H9 (cell line): ENCODE measurements around the gene EFTUD2. TPM values are rescaled to one million over a fixed set of nuclear protein-coding genes. Genes with fewer than 3 reads are reported as not detected.

Experiments
- DNase-seq: peaks from one replicate; pipeline ENCODE4 v3.0.0-alpha.2; 2017
- H2AFZ ChIP-seq: one replicate; pipeline ENCODE4 v1.6.1; 2013; ENCODE audit warnings: mild to moderate bottlenecking, low read length, control low read depth, moderate library complexity
- H2AK5ac ChIP-seq: 2 replicates; pipeline ENCODE4 v1.6.1; 2013; ENCODE audit warnings: low read length, control low read depth, mixed read lengths; ENCODE audit not compliant: insufficient read length
- H2BK120ac ChIP-seq: one replicate; pipeline ENCODE4 v1.6.1; 2013; ENCODE audit warnings: low read depth, mild to moderate bottlenecking, low read length, control low read depth, inconsistent platforms; ENCODE audit not compliant: poor library complexity, severe bottlenecking
- H2BK12ac ChIP-seq: 2 replicates; pipeline ENCODE4 v1.6.1; 2013; ENCODE audit warnings: low read length, control low read depth, mixed read lengths, low read depth; ENCODE audit not compliant: insufficient read length
- H2BK15ac ChIP-seq: 2 replicates; pipeline ENCODE4 v1.6.1; 2013; ENCODE audit warnings: low read depth, low read length, control low read depth
- H2BK20ac ChIP-seq: one replicate; pipeline ENCODE4 v1.6.1; 2013; ENCODE audit warnings: low read depth, mild to moderate bottlenecking, low read length, control low read depth, inconsistent platforms; ENCODE audit not compliant: poor library complexity, severe bottlenecking
- H2BK5ac ChIP-seq: 2 replicates; pipeline ENCODE4 v1.6.1; 2013; ENCODE audit warnings: low read length, control low read depth, mixed read lengths; ENCODE audit not compliant: insufficient read length
- H3K14ac ChIP-seq: 2 replicates; pipeline ENCODE4 v1.6.1; 2013; ENCODE audit warnings: low read length, control low read depth; ENCODE audit not compliant: insufficient read depth
- H3K18ac ChIP-seq: 2 replicates; pipeline ENCODE4 v1.6.1; 2013; ENCODE audit warnings: low read depth, mild to moderate bottlenecking, mixed read lengths, low read length, control low read depth; ENCODE audit not compliant: insufficient read length
- H3K23ac ChIP-seq: 2 replicates; pipeline ENCODE4 v1.6.1; 2013; ENCODE audit warnings: low read length, control low read depth, mixed read lengths, low read depth; ENCODE audit not compliant: insufficient read length
- H3K23me2 ChIP-seq: 2 replicates; pipeline ENCODE4 v1.6.1; 2013; ENCODE audit warnings: low read depth, mild to moderate bottlenecking, mixed read lengths, low read length, control low read depth; ENCODE audit not compliant: insufficient read length, poor library complexity, severe bottlenecking
- H3K27ac ChIP-seq: 2 replicates; pipeline ENCODE4 v1.5.1; 2013; ENCODE audit warnings: low read length, control low read depth, mixed read lengths, low read depth; ENCODE audit not compliant: insufficient read length
- H3K27me3 ChIP-seq: 2 replicates; pipeline ENCODE4 v1.6.1; 2013; ENCODE audit warnings: low read length, control low read depth, inconsistent platforms; ENCODE audit not compliant: insufficient read depth
- H3K4ac ChIP-seq: 2 replicates; pipeline ENCODE4 v1.6.1; 2013; ENCODE audit warnings: low read depth, mild to moderate bottlenecking, control low read depth, inconsistent platforms, low read length, moderate library complexity
- H3K4me1 ChIP-seq: 2 replicates; pipeline ENCODE4 v1.6.1; 2013; ENCODE audit warnings: low read length, control low read depth, inconsistent platforms; ENCODE audit not compliant: insufficient read depth
- H3K4me2 ChIP-seq: 2 replicates; pipeline ENCODE4 v1.6.1; 2013; ENCODE audit warnings: low read length, control low read depth, mixed read lengths; ENCODE audit not compliant: insufficient read length, insufficient read depth
- H3K56ac ChIP-seq: 2 replicates; pipeline ENCODE4 v1.6.1; 2013; ENCODE audit warnings: low read depth, mild to moderate bottlenecking, mixed read lengths, low read length, control low read depth; ENCODE audit not compliant: insufficient read length
- H3K79me1 ChIP-seq: 2 replicates; pipeline ENCODE4 v1.6.1; 2013; ENCODE audit warnings: low read depth, mild to moderate bottlenecking, moderate library complexity, low read length, control low read depth, inconsistent platforms; ENCODE audit not compliant: insufficient read depth, poor library complexity, severe bottlenecking
- H3K79me2 ChIP-seq: 2 replicates; pipeline ENCODE4 v1.6.1; 2013; ENCODE audit warnings: low read length, control low read depth, inconsistent platforms; ENCODE audit not compliant: insufficient read depth
- H3K9ac ChIP-seq: 2 replicates; pipeline ENCODE4 v1.6.1; 2013; ENCODE audit warnings: low read length, control low read depth, mixed read lengths; ENCODE audit not compliant: insufficient read length; ENCODE audit errors: extremely low read depth
- H3K9me3 ChIP-seq: one replicate; pipeline ENCODE4 v1.6.1; 2013; ENCODE audit warnings: low read depth, low read length, inconsistent platforms; ENCODE audit not compliant: control insufficient read depth
- H3T11ph ChIP-seq: one replicate; pipeline ENCODE4 v1.6.1; 2013; ENCODE audit warnings: mild to moderate bottlenecking, low read length, control low read depth, inconsistent platforms
- H4K20me1 ChIP-seq: one replicate; pipeline ENCODE4 v1.6.1; 2013; ENCODE audit not compliant: control insufficient read depth, insufficient read length, insufficient read depth
- H4K5ac ChIP-seq: 2 replicates; pipeline ENCODE4 v1.6.1; 2013; ENCODE audit warnings: low read depth, mild to moderate bottlenecking, mixed read lengths, low read length, control low read depth; ENCODE audit not compliant: insufficient read length
- H4K8ac ChIP-seq: replicated peaks from 2 replicates; pipeline ENCODE4 v1.6.1; 2013; ENCODE audit warnings: low read length, control low read depth, mixed read lengths, low read depth; ENCODE audit not compliant: insufficient read length
- H4K91ac ChIP-seq: 2 replicates; pipeline ENCODE4 v1.6.1; 2013; ENCODE audit warnings: low read depth, mild to moderate bottlenecking, moderate library complexity, mixed read lengths, low read length, control low read depth; ENCODE audit not compliant: insufficient read length
- H3K27ac Mint-ChIP-seq, 3 experiments: 2 replicates in 2 of 3; 3 replicates in 1 of 3; pipeline ENCODE4 v1.8.0; 2020 to 2021; ENCODE audit warnings: mixed read lengths in 3 of 3, mild to moderate bottlenecking in 1 of 3, moderate library complexity in 1 of 3
- H3K27me3 Mint-ChIP-seq: 2 replicates; pipeline ENCODE4 v1.8.0; 2021; ENCODE audit warnings: low read depth, mild to moderate bottlenecking, moderate library complexity, mixed read lengths
- H3K36me3 Mint-ChIP-seq, 3 experiments: 2 replicates in 2 of 3; 3 replicates in 1 of 3; pipeline ENCODE4 v1.8.0; 2020 to 2021; ENCODE audit warnings: low read depth in 3 of 3, mixed read lengths in 3 of 3; ENCODE audit not compliant: insufficient read depth in 1 of 3
- H3K4me1 Mint-ChIP-seq, 2 experiments: 2 replicates each; pipeline ENCODE4 v1.8.0; 2020; ENCODE audit warnings: mixed read lengths in 2 of 2
- H3K4me3 Mint-ChIP-seq, 2 experiments: 2 replicates in 1 of 2; 3 replicates in 1 of 2; pipeline ENCODE4 v1.8.0; 2020 to 2021; ENCODE audit warnings: mild to moderate bottlenecking in 2 of 2, mixed read lengths in 2 of 2, moderate library complexity in 1 of 2
- H3K9me3 Mint-ChIP-seq, 2 experiments: 2 replicates in 1 of 2; 3 replicates in 1 of 2; pipeline ENCODE4 v1.8.0; 2020; ENCODE audit warnings: mild to moderate bottlenecking in 2 of 2, mixed read lengths in 2 of 2, moderate library complexity in 1 of 2
- CTCF ChIP-seq: fragments of 200-600 bp; sonication (generic); conservative IDR thresholded peaks from 3 replicates; pipeline ENCODE4 v1.8.0; 2021; ENCODE audit warnings: antibody characterized with exemption, mild to moderate bottlenecking
- WGBS: extraction: QIAGEN DNeasy Blood & Tissue Kit; methylation state at CpG from one replicate; pipeline ENCODE4 v1.1.7; 2013; ENCODE audit warnings: missing lambda C conversion rate, low lambda C conversion rate, mixed read lengths; ENCODE audit not compliant: insufficient read length; ENCODE audit errors: extremely low coverage; 5-methylcytosine and 5-hydroxymethylcytosine counted together
- total RNA-seq: library from RNA; stranded (reverse); gene quantifications from 2 replicates; pipeline ENCODE4 v1.2.1, GENCODE V29; 2021

EFTUD2 gene
- total RNA-seq, 1 experiment from 2014 or later: 150 TPM

- H3K9me3 Mint-ChIP-seq: no peaks in the 10 kb centered on the region
- Histone ChIP-seq H3K14ac (no peak overlapping the region), H3K9ac (no peak overlapping the region), H3K56ac (no peak overlapping the region), H2AFZ (no peak overlapping the region), H2BK20ac (no peak overlapping the region), H3K23me2 (no peaks in the 10 kb centered on the region), H2BK5ac (no peak overlapping the region), H3K4me1 (no peaks in the 10 kb centered on the region), H3K79me1 (no peaks in the 10 kb centered on the region), H4K8ac (no peak overlapping the region), H3K9me3 (no peaks in the 10 kb centered on the region), H3K79me2 (no peaks in the 10 kb centered on the region), H4K20me1 (no peaks in the 10 kb centered on the region), H3K4ac (no peak overlapping the region), H3K27me3 (no peaks in the 10 kb centered on the region), H2BK120ac (no peak overlapping the region), H4K91ac (no peak overlapping the region), H3K23ac (no peak overlapping the region), H3K18ac (no peak overlapping the region), H2BK12ac (no peak overlapping the region), H2AK5ac (no peak overlapping the region), H3K4me2 (no peak overlapping the region), H3K27ac (no peak overlapping the region), H4K5ac (no peak overlapping the region), H2BK15ac (no peak overlapping the region), H3T11ph (no peak overlapping the region)
- H3K27ac Mint-ChIP-seq: peak overlapping the region in 1 of 3 experiments; percentile 22; a peak in 1 of 7 replicates
- no peaks in the 10 kb centered on the region for H3K4me1 Mint-ChIP-seq
- H3K27me3 Mint-ChIP-seq: no peaks in the 10 kb centered on the region
- no CpG with 5 or more reads among the region's 6 CpGs for WGBS
- TF ChIP-seq CTCF: no peak
- DNase-seq: no peak
- peaks cover 31 to 84% (median 62%) of the 10 kb centered on the region in 3 experiments for H3K36me3 Mint-ChIP-seq
- no peak overlapping the region for H3K4me3 Mint-ChIP-seq
Observed at GRCh38 chr17:44875761-44876160, 23.5 kb downstream of the EFTUD2 start.
